HepG2 (cell line): ENCODE results near the gene ZNF48. TPM values are rescaled to one million over a fixed set of nuclear protein-coding genes. Genes with fewer than 3 reads are reported as not detected.

Source experiments
- ATF2 ChIP-seq: sonication (generic); formaldehyde crosslinking; IDR thresholded peaks from 2 replicates; pipeline ENCODE4 v1.4.0; 2020; ENCODE audit warnings: missing genetic modification reagents
- HNRNPK ChIP-seq: fragments of 200-400 bp; formaldehyde crosslinking; IDR thresholded peaks from 2 replicates; pipeline ENCODE4 v1.6.1; 2018; ENCODE audit warnings: low read length, low read depth, moderate library complexity, mild to moderate bottlenecking; ENCODE audit not compliant: poor library complexity, severe bottlenecking
- HOXA3 ChIP-seq: sonication (generic); formaldehyde crosslinking; IDR thresholded peaks from 2 replicates; pipeline ENCODE4 v1.5.0; 2020; ENCODE audit warnings: missing genetic modification reagents
- JUND ChIP-seq: sonication (generic); formaldehyde crosslinking; IDR thresholded peaks from 2 replicates; pipeline ENCODE4 v1.8.0; 2022; ENCODE audit warnings: mild to moderate bottlenecking, missing genetic modification reagents
- MLXIP ChIP-seq: sonication (generic); formaldehyde crosslinking; IDR thresholded peaks from 2 replicates; pipeline ENCODE4 v1.9.0; 2021; ENCODE audit warnings: missing genetic modification reagents, borderline replicate concordance
- NR2F6 ChIP-seq, 2 experiments: IDR thresholded peaks; 2 replicates each; pipeline ENCODE4 v1.6.1; 2016; ENCODE audit warnings: antibody characterized with exemption in 1 of 2, mild to moderate bottlenecking in 1 of 2
- PLSCR1 ChIP-seq: sonication (generic); formaldehyde crosslinking; IDR thresholded peaks from 2 replicates; pipeline ENCODE4 v1.5.0; 2020; ENCODE audit warnings: missing genetic modification reagents, mild to moderate bottlenecking, borderline replicate concordance
- RAD21 ChIP-seq: fragments of 450-650 bp; formaldehyde crosslinking; IDR thresholded peaks from 2 replicates; pipeline ENCODE4 v1.5.0; 2020; ENCODE audit warnings: mild to moderate bottlenecking
- RNF219 ChIP-seq: sonication (generic); formaldehyde crosslinking; IDR thresholded peaks from 2 replicates; pipeline ENCODE4 v1.5.0; 2020; ENCODE audit warnings: mild to moderate bottlenecking, missing genetic modification reagents
- SOX6 ChIP-seq, 2 experiments: fragments of 450-650 bp in 1 of 2; sonication (generic) in 1 of 2; formaldehyde crosslinking in 1 of 2; IDR thresholded peaks; 2 replicates each; pipeline versions ENCODE4 v1.4.0 to v1.6.1; 2017 to 2020; ENCODE audit warnings: antibody characterized with exemption in 1 of 2, mild to moderate bottlenecking in 1 of 2, missing genetic modification reagents in 1 of 2
- SRSF4 ChIP-seq: fragments of 200-400 bp; formaldehyde crosslinking; IDR thresholded peaks from one replicate; pipeline ENCODE4 v1.6.1; 2018; ENCODE audit warnings: mild to moderate bottlenecking, low read depth, low read length, moderate library complexity; ENCODE audit not compliant: poor library complexity, severe bottlenecking
- ZBTB43 ChIP-seq: sonication (generic); formaldehyde crosslinking; conservative IDR thresholded peaks from 2 replicates; pipeline ENCODE4 v1.4.0; 2020; ENCODE audit warnings: missing genetic modification reagents
- ZC3H13 ChIP-seq: sonication (generic); formaldehyde crosslinking; IDR thresholded peaks from 2 replicates; pipeline ENCODE4 v1.8.1; 2023; ENCODE audit warnings: mild to moderate bottlenecking, missing genetic modification reagents, moderate library complexity
- ZFP82 ChIP-seq: sonication (generic); formaldehyde crosslinking; IDR thresholded peaks from 2 replicates; pipeline ENCODE4 v1.5.1; 2020; ENCODE audit warnings: mild to moderate bottlenecking, missing genetic modification reagents, borderline replicate concordance
- ZNF264 ChIP-seq: sonication (generic); formaldehyde crosslinking; IDR thresholded peaks from 2 replicates; pipeline ENCODE4 v1.4.0; 2020; ENCODE audit warnings: missing genetic modification reagents
- ZNF274 ChIP-seq: sonication (generic); formaldehyde crosslinking; IDR thresholded peaks from 2 replicates; pipeline ENCODE4 v1.5.1; 2020; ENCODE audit warnings: mild to moderate bottlenecking, missing genetic modification reagents
- ZNF446 ChIP-seq: sonication (generic); formaldehyde crosslinking; IDR thresholded peaks from 2 replicates; pipeline ENCODE4 v1.5.0; 2020; ENCODE audit warnings: mild to moderate bottlenecking, missing genetic modification reagents
- ZNF770 ChIP-seq: sonication (generic); formaldehyde crosslinking; IDR thresholded peaks from 2 replicates; pipeline ENCODE4 v1.5.0; 2020; ENCODE audit warnings: mild to moderate bottlenecking, missing genetic modification reagents
- ZNF772 ChIP-seq: sonication (generic); formaldehyde crosslinking; IDR thresholded peaks from 2 replicates; pipeline ENCODE4 v1.5.0; 2020; ENCODE audit warnings: mild to moderate bottlenecking, missing genetic modification reagents
- polyA plus RNA-seq, 8 experiments: library from polyadenylated mRNA; depleted of rRNA in 3 of 8; stranded (reverse) in 7 of 8; unstranded in 1 of 8; fragments of >200 nt; fragmentation: Illumina TruSeq in 4 of 8; extraction: Trizol in 4 of 8; gene quantifications; 2 replicates each; pipeline versions ENCODE4 v1.2.1 to v1.2.3, GENCODE V29; 2011 to 2016; ENCODE audit warnings: low read depth in 4 of 8, missing spikeins in 1 of 8, mixed read lengths in 1 of 8; ENCODE audit not compliant: insufficient read depth in 1 of 8
- total RNA-seq, 5 experiments: library from RNA; depleted of rRNA; stranded (reverse); fragments of >200 nt; fragmentation: Illumina TruSeq; extraction: Trizol; gene quantifications; 2 replicates each; pipeline ENCODE4 v1.2.3, GENCODE V29; 2016; ENCODE audit warnings: low read depth in 1 of 5

ZNF48 gene
- total and polyA plus RNA-seq, 2 of the 13 experiments (the other 11 are each of a cell fraction or from before 2014, with no cell fraction given): 9.9 to 12.3 TPM

- TF ChIP-seq PLSCR1 (CRISPR knock-in tag) (no peak), ATF2 (CRISPR knock-in tag) (peak; percentile 77), MLXIP (CRISPR knock-in tag) (no peak), ZNF264 (CRISPR knock-in tag) (no peak), NR2F6 (IDR thresholded peaks at IDR 0.05) (peak; percentile 79), NR2F6 (CRISPR knock-in tag; IDR thresholded peaks at IDR 0.05) (peak; percentile 81), ZNF446 (no peak), HOXA3 (peak; percentile 73), ZFP82 (CRISPR knock-in tag) (no peak), ZBTB43 (CRISPR knock-in tag) (no peak), JUND (CRISPR knock-in tag) (no peak), RNF219 (CRISPR knock-in tag) (no peak), RAD21 (CRISPR knock-in tag) (no peak), SOX6 (IDR thresholded peaks at IDR 0.05) (no peak), SOX6 (CRISPR knock-in tag; IDR thresholded peaks at IDR 0.05) (peak; percentile 65; the same call in 1 of the 2 replicates), ZNF274 (CRISPR knock-in tag) (no peak), ZC3H13 (no peak), SRSF4 (no peak), HNRNPK (no peak), ZNF772 (peak; percentile 16; the same call in 1 of the 2 replicates), ZNF770 (CRISPR knock-in tag) (no peak)
Observed at GRCh38 chr16:30449116-30449435, 53.9 kb downstream of the ZNF48 start (continued).
